GM18907 (cell line): ENCODE results near the gene WDR18.
A peak's percentile ranks its signal among the peaks of the same experiment; 100 is the strongest.
"Not testable (repeated sequence)": the region's sequence is repeated elsewhere in the genome, so short reads cannot be mapped to it uniquely, and the experiment has no call there.

Source experiments
- ATAC-seq: cut with Tn5 transposase; IDR thresholded peaks from one replicate; pipeline ENCODE4 v1.9.1; 2021; ENCODE audit warnings: mild to moderate bottlenecking, moderate library complexity; ENCODE audit not compliant: unreplicated experiment

WDR18 gene

DNA sequence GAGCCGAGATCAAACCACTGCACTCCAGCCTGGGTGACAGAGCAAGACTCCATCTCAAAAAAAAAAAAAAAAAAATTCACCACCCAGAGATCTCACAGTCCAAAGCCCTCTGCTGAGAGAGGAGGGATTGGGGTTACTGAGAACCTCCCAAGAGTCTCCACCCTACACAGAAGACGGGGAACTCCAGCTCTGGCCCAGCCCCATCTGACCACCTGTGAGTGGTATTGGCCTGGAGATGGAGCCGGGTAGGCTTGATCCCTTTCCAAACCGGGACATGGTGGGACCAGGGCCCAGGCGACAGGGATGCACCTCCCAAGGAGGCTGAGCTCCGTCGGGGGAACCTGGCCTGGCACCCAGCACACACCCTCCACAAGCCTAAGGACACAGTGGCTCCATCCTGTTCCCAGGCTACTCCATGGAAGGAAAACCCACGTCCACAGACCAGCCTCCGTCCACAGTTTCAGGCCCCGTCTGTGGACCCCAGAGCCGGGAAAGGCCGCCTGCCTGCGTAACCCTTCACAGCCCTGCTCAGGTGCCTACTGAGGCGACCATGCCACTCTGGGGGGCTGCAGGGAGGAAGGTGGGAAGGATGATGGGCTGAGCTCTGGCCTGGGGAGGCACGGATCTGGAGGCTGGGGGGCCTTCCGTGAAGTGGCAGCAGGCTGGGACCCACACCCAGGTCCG, 34.9 kb downstream of the WDR18 start:
- no peak for ATAC-seq

GRCh38 chr19:1019616-1019961, 35.4 kb downstream of the WDR18 start:
- no peak for ATAC-seq

- peak; percentile 0 for ATAC-seq
Measured at GRCh38 chr19:1019980-1020867, 36.1 kb downstream of the WDR18 start.

DNA sequence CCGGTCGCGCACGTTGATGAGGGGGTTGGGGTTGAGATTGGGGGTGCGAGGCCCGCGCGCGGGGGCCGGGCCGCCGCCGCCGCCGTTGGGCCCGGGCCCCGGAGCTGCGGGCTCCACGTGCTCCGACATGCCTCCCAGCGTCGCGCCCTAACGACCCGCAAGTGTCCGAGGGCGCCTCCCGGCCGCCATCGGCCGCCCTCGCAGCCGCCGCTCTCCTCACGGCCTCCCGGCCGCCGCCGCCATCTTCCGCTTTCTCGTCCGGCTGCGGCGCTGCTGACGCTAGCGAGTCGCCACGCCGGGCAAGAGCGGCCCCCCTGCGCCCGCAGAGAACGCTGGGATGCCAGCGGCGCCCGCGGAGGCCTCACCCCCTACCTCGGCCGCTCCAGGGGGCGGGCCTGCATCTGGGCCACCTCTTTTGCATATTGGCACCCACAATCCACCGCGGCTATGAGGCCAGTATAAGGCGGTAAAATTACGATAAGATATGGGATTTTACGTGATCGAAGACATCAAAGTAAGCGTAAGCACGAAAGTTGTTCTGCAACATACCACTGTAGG, 36.8 kb downstream of the WDR18 start, which contains the start of gene TMEM259:
TSS of gene TMEM259 (minus strand) at position 256 of the 558 bp plus-strand sequence. CDS start at position 129, 127 bp downstream.
- ATAC-seq, result peak; percentile 75

GRCh38 chr19:1023883-1024188, 39.7 kb downstream of the WDR18 start:
- not testable (repeated sequence) for ATAC-seq

DNA sequence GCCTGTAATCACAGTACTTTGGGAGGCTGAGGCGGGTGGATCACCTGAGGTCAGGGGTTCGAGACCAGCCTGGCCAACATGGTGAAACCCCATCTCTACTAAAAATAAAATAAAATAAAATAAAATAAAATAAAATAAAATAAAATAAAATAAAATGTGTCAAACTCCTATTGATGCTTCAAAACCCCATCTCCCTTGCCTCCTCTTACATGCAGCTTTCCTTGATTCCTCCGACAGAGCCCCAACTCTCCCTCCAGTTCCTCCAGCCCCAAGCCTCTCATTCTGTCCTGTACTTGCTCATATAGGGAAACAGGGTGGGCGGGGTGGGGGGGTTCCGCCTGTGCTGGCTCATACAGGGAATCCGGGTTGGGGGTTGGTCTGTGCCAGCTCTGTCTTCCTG, 40.9 kb downstream of the WDR18 start:
- not testable (repeated sequence) for ATAC-seq

GRCh38 chr19:1025960-1026782, 42.0 kb downstream of the WDR18 start, which contains the start of gene CNN2:
Gene CNN2 (plus strand): TSS chr19:1026608. CDS start chr19:1026662, 54 bp downstream.
- ATAC-seq, result peak; percentile 44

GRCh38 chr19:1026783-1027649, 42.9 kb downstream of the WDR18 start:
- peak; percentile 6 for ATAC-seq

- ATAC-seq, result no peak
Measured at GRCh38 chr19:1027650-1028061, 43.5 kb downstream of the WDR18 start.

GRCh38 chr19:1028062-1028926, 44.1 kb downstream of the WDR18 start:
- no peak for ATAC-seq

GRCh38 chr19:1032264-1032867, 48.2 kb downstream of the WDR18 start:
- ATAC-seq, result no peak

GRCh38 chr19:1035998-1036621, 52.0 kb downstream of the WDR18 start:
- ATAC-seq, result no peak

DNA sequence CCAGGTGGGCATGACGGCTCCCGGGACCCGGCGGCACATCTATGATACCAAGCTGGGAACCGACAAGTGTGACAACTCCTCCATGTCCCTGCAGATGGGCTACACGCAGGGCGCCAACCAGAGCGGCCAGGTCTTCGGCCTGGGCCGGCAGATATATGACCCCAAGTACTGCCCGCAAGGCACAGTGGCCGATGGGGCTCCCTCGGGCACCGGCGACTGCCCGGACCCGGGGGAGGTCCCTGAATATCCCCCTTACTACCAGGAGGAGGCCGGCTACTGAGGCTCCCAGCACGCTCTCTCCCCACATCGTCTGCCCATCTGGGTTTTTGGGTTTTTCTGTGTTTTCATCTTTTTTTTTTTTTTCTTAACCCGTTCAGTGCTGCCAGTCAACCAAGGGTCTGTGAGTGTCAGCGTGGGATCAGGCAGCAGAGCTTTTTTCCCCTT, 53.5 kb downstream of the WDR18 start:
- no peak for ATAC-seq

DNA sequence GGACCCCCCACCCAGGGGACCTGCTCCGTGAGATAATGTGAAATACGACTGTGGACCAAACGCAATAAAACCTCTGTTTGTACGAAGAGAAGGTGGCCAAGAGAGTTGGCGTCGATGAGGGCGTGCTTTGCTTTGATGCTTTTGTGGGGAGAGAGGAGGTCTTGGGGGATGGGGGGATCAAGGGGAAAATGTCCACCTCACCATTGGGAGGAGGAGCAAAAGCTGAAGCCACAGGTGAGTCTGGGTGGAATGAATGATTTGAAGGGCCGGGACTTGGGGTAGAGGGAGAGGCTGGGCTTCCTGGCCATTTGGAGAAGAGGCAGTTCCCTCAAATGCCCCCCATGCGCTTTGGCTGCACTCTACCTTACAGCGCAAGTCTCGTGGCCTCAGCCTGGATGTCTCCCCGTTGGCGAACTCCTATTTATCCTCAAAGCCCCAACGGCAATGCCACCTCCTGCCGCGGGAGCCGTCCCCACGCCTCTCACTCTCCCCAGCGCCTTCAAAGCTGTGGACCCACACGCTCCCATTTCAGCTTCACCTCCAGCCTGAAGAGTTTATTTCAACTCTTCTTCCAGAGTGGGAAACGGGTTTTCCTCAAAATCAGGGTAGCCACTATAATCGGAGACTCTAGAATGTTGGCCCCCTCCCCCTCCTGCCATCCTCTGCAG, 55.0 kb downstream of the WDR18 start:
- no peak for ATAC-seq

GRCh38 chr19:1039646-1040475, 55.7 kb downstream of the WDR18 start, which contains the start of gene ABCA7:
Gene ABCA7 (plus strand): TSS chr19:1040107. CDS start chr19:1041362, 1,255 bp downstream.
- peak; percentile 70 for ATAC-seq

DNA sequence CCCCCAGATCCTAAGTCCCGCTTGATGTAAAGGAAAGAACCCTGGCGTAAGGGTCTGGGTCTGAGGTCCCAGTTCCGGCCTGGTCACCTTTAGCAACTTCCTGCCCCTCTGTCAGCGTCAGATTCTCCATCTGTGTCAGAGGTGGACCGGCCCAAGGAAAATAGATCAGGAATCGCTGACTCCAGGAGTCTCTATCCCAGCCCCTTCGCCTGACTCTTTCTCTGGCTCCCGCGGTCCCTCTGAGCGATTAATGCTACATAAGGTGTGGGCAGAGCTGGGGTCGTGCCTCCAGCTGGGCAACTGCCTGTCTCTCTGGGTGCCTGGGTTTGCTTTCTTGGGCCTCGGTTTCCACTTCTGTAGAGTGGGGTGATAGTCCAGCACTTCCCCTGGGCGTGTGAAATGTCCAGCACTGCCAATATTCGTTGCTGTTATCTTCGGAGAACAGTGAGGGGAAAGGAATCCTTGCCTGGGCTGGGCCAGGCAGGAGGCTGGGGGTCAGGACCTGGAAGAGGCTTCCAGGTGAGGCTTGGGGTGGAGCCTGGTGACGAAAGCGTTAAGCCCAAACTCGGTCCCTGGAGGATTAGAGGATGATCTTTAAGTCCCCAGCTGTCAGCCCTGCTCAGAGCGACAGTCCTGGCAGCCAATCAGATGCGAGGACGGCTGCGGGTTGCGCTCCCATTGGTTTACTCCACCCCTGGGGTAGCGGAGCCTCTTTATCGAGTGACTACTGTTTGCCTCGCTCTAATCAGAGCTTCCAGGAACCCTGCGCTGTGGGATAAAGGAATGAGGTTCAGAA, 56.5 kb downstream of the WDR18 start:
- peak; percentile 42 for ATAC-seq
